Inflammatory macrophage (primary cell): ENCODE measurements around the gene ERCC6.

Experiments used
- DNase-seq, 2 donors: peaks; one replicate each; pipeline ENCODE4 v3.0.0-alpha.2; 2020 to 2022
- total RNA-seq, 18 experiments: gene quantifications; one replicate each; lab custom pipeline; 2026; ENCODE audit warnings: mixed read lengths in 6 of 18, inconsistent platforms in 2 of 18; lab: John Stamatoyannopoulos, UW

Gene ERCC6
- 9.2 to 30.9 (median 18.6) reads per million in 18 experiments for total RNA-seq

DNA sequence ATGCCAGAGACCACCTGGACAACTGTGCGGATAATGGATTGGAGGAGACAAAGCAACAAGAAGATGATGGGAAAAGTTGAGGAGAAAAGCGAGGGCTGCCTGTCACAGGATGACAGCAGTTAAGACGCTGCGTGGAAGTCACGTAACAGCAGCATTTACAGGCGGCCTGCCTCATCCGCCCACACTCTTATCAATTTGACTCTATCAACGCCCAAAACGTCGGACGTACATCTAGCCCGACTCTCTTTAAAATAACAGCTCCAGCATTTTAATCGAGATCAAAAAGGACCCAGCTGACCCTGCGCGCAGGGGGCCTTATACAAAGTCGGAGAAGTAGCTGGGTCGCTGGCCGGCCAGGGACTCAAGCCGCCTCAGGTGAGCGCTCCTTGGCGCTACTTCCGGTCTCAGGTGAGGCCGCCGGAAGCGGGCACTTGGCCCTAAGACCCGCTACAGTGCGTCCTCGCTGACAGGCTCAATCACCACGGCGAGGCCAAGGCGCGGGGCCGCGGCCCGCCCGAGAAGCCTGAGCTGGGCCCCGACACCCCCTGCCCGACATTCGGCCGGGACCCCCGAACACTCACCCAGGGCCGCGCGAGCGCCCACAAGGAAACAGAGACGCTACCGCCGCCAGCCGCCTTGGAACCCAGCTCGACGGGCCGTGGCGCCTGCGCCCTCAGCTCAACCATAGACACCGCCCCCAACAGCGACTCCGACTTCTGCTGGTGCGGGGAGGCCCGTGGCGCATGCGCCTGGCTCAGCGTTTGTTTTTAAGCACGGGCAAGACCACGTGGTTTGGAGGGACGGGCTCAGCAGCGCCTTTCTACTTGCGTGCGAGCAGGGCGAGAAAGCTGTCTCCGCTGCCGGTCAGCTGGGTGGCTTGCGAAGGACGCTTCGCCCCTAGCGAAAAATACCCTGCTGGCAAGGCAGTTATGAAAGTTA lies at the start of gene ERCC6:
Gene ERCC6, minus strand, starts transcription at position 741 of the 939 bp plus-strand sequence.
- DNase-seq: peak; percentile 97 to 99

DNA sequence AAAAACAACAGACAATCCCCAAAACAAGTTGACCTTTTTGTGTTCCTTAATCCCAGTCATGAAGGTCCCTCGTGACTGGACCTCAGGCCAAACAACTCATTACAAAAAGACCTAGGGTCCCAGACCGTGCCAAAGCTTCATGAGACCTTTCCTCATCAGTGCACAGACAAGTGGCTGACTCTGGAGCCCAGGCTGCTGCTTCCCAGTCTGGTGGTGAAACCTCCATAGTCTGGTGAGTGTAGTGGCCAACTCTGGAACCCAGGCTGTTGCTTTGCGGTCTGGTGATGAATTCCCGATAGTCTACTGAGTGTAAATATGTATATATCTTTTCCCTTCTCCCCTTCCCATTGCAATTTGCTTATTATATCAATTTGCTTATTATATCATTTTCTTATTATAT lies 49.1 kb upstream of the ERCC6 start:
- DNase-seq: no peak

DNA sequence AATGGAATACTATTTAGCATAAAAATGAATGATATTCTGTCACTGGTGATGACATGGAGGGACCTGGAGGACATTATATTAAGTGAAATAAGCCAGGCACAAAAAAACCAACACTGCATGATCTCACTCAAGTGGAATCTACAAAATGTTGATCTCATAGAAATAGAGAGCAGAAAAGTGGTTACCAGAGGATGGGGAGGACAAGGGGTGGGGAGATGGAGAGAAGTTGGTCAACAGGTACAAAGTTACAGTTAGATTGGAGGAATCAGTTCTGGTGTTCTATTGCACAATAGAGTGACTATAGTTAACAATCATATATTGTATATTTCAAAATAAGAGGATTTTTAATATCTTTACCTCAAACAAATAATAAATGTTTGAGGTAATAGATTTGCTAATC lies 46.5 kb upstream of the ERCC6 start:
- no peak for DNase-seq

DNA sequence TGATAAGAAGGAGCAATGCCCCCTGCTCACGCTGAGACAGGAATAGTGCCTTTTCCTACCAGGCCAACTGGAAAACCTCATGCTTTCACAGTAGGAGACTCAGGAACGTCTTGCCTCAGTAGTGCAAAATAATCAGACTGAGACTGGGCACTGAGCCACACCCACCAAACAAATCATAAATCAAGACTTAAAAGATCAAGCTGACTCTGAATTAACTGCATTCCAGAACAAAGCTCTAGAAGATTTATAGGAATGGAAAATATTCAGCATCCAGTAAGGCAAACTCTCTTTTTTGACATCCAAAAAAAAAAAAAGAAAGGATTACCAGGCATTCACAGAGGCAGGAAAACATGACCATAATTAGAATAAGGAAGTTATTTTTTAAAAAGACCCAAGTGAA lies 40.7 kb upstream of the ERCC6 start:
- no peak for DNase-seq

DNA sequence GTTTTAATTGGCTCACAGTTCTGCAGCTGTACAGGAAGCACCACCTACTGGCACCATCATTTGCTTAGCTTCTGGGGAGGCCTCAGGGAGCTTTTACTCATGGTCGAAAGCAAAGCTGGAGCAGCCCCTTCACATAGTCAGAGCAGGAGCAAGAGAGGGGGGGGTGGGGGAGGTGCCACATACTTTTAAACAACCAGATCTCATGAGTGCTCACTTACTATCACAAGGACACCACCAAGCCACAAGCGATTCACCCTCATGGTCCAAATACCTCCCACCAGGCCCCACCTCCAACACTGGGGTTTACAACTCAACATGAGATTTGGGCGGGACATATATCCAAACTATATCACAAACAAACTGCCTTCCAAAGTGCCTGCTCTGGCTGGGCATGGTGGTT lies 39.5 kb upstream of the ERCC6 start:
- no peak for DNase-seq

DNA sequence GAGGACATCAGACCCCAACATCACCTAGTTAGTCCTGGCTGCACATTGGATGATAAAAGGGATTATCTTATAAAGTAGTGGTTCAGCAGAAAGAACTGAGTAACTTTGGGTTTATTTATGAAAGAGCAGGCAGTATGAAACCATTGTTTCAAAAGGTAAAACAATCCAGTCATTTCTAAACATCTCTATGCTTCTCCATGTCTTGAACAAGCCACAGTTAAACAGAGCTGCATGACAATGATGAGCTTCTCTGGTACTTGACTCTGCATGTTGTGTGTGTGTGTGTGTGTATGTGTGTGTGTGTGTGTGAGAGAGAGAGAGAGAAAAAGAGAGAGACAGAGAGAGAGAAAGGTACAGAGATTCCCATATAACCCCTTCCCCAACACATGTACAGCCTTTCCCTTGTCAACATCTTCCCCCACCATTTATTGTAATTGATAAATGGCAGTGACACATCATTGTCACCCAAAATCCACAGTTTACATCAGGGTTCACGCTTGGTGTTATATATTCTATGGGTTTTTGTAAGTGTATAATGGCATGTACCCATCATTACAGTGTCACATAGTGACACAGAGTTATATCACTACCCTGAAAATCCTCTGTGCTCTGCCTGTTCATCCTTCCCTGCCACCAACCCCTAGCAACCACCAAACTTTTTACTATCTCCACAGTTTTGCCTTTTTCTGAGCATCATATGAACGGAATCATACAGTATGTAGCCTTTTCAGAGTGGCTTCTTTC lies 38.4 kb upstream of the ERCC6 start:
- no peak for DNase-seq

DNA sequence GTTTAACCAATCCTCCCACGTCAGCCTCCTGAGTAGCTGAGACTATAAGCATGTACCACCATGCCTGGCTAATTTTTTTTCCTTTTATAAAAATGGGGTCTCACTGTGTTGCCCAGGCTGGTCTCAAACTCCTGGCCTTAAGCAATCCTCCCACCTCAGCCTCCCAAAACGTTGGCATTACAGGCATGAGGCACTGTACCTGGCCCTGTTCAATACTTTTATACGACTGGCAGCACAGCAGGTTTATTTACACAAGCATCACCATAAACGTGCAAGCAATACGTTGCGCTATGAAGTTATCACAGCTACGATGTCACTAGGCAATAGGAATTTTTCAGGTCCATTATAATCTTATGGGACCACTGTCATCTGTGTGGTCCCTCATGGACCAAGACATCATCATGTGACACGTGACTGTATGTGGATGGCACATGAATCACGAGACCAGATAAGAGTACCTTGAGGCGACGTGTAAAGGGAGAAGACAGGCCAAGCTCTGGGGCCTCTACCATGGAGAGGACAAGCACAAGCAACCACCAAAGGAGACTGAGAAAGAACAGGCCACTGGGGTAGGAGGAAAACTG lies 36.7 kb upstream of the ERCC6 start:
- DNase-seq: no peak

DNA sequence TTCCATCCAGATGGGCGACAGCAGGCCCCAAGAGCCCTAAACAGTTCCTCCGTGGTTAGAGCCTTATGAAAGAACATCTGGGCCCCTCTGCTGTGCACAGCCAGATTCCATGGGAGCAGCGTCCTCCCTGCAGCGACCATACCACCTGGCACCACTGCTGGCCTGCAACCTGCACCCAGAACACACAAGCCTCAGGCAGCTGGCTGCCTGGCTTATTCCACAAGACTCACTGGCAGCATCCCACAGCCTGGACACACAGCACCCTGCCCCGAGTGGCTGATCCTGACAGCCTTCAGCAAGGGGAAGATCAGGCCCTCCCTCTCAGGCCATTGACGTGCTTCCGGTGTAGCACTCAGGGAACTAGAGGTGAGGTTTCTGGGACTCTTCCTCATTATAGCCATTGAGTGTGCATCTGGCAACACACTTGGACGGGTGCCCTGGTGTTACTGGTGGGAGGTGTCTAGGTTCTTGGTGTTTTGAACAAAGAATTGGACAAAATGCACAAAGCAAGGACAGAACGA lies 33.7 kb upstream of the ERCC6 start:
- DNase-seq: no peak

DNA sequence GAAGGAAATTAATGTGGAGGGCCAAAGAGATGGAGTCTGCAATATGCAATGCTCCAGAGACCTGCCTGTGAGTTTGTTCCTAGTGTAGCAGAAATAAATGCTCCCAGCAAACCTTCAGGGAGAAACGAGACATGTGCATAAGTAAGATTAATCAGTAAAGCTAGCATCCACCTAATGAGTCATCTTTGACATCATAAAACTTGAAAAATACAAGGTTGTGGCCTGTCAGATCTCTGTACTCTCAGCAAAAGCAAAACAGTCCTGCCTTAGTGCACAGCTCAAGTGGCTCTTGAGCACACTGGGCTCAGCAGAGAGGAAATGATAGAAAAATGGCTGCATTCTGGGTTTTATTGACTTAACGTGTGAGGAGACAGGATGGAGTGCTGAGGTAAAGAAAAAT lies 32.5 kb upstream of the ERCC6 start:
- no peak for DNase-seq

DNA sequence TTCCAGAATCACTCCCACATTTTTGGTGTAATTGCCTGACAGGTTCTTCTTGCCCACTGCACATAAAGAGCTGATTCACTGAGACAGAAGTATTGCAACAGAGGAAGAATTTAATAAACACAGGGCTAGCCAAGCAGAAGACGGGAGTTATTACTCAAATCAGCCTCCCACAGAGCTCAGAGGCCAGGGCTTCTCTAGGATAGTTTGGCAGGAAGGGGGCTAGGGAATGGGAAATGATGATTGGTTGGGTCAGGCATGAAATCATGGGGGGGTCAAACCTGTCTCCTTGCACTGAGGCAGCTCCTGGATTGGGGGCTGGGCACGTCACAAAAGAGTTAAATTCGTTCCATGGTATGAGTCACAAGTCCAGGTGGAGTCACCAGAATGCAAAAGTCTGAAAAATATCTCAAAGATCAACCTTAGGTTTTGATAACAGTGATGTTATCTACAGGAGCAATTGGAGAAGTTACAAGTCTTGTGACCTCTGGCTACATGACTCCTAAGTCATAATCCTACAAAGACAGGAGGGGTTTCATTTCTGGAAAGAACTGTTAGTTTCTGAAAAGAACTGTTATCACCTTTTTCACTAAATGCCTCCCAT lies 30.2 kb upstream of the ERCC6 start:
- DNase-seq: peak; percentile 44 to 48

DNA sequence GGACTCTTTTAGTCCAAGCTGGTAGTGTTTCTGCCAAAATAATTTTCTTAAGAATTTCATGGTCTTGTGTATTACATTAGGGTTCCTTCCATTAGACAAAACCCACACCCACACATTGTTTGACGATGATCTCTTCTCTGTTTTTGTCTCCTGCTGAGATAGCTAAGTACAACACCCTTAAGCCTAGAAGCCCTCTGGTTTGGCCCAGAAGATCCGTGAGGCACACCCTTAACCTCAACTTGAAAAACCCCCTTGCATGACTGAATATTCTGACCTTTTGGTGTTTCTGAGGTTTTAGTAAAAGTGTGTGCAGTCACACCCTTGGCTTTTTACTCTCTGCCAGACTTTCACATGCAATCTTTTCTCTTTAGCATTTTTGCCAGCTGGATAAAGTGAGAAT lies 29.3 kb upstream of the ERCC6 start:
- no peak for DNase-seq

DNA sequence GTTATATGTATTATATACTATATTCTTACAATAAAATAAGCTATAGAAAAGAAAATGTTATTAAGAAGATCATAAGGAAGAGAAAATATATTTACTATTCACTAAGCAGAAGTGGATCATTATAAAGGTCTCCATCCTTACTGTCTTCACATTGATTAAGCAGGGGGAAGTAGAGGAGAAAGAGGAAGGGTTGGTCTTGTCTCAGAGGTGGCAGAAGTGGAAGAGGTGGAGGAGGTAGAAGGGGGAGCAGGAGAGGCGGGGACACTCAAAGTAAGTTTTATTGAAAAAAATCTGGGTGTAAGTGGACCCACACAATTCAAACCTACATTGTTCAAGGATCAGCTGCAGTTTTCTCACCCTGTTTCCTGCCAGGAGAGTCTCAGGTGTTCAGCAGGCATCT lies 28.9 kb upstream of the ERCC6 start:
- DNase-seq: no peak

DNA sequence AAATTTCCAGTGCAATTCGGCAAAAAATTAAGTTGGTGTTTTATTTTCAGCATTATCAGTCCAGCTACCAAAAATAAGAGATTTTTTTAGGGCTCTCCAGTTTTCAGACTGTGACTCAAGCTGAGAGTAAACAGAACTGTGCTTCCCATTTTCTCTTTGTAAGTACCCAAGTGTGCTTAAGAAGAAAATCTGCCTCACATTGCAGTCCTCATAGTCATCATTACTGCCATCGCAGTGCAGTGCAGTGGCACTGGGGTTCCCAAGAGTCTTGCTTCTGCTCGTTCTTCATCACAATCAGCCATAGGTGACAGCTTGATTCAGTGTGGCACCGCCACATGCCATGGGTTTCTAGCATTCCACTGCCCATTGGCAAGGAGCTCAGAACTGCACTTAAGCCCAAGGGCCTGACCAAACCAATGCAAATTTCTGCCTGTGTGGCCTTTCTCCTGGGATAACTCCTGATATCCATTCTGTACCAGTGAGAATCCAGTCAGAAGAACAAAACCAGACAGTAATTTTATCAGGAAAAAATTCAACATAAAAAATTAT lies 25.6 kb upstream of the ERCC6 start:
- no peak for DNase-seq

DNA sequence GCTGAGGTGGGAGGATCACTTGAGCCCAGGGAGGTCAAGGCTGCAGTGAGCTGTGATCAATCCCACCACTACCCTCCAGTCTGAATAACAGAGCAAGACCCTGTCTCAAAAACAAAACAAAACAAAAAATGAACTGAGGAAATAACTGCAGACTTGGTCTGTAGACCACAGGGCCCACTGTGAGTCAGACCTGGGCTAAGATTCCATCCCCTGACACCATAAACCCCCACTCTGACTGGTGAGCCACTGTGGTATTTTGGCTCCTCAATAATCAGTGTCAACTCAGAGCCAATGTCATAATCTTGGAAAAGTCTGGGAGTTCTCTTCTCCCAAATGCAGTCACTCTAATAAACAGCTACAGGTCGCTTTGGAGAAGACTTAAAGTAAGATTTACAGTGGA lies 24.0 kb upstream of the ERCC6 start:
- DNase-seq: no peak

DNA sequence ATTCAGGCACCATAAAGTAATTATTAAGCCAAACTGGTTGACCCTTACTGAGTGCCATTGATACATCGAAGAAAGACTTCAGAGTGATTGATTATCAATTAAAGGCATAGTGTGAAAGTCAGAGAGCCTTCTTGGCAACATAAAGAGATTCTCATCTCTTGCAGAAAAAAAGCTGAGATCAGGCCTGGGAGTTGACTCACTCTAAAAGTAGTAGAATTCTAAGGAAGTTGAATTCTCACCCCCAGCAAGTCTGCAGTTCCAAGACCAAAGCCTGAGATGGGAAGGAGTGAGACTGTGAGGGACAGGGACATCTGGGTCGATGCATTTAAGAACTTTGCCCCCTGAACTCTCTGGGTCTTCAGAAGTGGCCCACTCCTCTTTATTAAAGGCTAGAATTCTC lies 21.6 kb upstream of the ERCC6 start:
- DNase-seq: no peak

DNA sequence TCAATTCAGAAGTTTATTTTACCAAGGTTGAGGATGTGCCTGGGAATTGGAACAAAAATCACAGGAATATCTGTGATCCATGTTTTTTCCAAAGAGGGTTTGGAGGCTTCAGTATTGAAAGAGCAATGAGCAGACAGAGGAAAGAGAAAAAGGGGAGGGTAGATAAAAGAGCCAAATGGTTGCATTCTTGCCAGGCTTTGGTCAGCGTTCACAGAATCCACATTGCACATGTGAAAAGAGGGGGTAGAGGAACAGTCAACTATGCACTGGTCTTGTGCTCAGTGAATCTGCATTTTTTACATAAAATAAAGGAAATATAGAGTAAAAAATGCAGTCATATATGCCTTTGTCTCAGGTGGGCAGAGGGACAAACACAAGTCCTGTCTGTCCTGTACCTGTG lies 20.6 kb upstream of the ERCC6 start:
- no peak for DNase-seq

DNA sequence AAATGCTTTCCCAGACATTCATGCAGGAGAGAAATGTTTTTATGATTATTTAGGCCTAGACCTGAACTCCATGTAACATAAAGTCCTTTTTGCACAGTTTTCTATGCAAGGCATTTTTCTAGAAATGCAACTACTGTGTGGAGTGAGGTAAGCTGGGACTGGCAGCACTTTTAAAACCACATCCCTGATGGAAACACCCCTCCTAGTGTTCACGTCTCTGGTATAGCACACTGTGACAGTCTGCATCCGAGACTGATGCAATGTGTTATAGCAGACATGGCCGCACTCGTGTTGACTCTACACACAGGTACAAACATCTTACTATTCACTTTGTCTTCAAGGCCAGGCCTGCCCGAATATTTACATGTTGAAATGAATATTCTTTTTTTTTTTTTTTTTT lies 19.3 kb upstream of the ERCC6 start:
- no peak for DNase-seq

DNA sequence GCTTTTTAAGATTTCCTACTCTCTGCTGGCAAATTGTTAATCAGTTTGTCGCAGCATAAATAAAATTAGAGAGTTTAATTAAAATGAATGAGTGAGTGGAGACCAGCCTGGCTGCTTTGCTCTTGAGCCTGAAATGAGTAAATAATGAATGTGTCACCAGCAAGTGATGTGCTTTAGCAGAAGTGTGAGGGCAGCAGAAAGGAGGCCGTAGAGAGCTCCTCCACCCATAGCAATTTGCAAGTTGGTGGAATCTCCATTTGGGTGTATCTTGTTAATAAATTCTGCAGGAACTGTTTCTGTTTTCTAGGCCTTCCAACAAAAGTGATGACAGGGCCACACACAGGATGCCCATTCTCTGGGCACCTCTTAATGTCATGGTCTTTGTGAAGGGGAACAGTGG lies 18.8 kb upstream of the ERCC6 start:
- DNase-seq: no peak

DNA sequence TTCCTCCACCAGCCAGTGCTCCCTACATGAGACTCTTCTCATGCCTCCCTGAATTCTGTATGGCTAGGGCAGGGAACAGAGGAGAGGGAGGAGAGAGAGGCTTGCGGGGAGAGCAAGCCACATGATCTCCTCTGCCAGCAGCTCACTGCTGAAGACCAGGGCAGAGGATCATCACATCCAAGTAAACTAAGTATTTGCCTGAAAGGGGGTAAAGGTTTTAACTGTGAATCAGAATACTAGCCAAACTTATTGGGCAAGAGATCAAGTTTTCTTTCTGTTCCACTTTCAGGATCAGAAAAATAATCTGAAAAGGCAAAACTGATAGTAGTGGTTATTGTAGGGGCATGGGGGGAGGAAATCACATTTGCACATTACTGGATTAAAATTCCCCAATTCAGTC lies 17.8 kb upstream of the ERCC6 start:
- no peak for DNase-seq

DNA sequence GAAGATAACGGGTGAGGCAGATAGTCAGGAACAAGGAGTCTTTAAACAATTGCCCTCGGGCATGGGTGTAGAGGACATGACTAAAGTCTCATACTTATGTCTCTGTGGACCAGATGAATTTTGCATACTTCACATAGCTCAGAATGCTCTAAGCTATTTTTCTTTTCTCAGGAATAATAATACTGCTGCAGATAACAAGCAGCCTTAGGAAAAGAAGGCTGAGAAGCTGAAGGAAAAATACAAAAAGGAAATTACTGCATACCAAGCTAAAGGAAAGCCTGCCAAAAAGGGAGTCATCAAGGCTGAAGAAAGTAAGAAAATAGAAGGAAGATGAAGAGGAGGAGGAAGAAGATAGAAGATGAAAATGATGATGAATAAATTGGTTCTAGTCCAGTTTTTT lies 13.4 kb upstream of the ERCC6 start:
- DNase-seq: no peak

DNA sequence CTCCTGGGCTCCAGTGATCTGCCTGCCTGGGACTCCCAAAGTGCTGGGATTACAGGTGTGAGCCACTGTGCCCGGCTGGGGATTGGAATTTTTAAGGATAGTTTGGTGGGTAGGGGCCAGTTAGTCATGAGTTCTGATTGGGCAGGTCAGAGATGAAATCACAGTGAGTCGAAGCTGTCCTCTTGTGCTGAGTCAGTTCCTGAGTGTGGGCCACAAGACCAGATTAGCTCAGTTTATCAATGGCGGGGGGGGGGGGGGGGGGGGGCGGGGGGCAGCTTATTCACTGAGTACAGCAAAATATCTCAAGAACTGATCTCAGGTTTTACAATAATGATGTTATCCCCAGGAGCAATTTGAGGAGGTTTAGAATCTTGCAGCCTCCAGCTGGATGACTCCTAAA lies 11.6 kb upstream of the ERCC6 start:
- no peak for DNase-seq

DNA sequence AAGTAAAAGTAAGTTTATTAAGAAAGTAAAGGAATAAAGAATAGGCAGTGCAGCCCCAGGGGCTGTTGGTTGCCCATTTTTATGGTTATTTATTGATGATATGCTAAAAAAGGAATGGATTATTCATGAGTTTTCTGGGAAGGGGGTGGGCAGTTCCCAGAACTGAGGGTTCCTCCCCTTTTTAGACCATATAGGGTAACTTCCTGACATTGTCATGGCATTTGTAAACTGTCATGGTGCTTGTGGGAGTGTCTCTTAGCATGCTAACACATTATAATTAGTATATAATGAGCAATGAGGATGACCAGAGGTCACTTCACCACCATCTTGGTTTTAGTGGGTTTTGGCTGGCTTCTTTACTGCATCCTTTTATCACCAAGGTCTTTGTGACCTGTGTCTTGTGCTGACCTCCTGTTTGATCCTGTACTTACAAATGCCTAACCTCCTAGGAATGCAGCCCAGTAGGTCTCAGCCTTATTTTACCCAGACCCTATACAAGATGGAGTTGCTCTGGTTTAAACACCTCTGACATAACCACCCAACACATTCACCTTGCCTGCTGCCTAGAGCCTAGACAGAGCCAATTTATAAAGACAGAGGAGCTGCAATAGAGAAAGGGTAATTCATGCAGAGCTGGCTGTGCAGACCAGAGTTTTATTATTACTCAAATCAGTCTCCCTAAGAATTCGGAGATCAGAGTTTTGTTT lies 10.9 kb upstream of the ERCC6 start:
- no peak for DNase-seq
